ENCODE measurements around the gene LMO1. TPM values are rescaled to one million over a fixed set of nuclear protein-coding genes. Genes with fewer than 3 reads are reported as not detected.

LMO1 gene
- total RNA-seq, 2 experiments from 2014 or later = not detected

- Mint-ChIP-seq H3K36me3 (ENCODE audit: low read depth) (no peaks in the 10 kb centered on the region), H3K27ac (no peak overlapping the region), H3K9me3 (no peaks in the 10 kb centered on the region), H3K4me3 (no peak overlapping the region), H3K27me3 (no peaks in the 10 kb centered on the region), H3K4me1 (ENCODE audit: low read depth) (no peaks in the 10 kb centered on the region)
- ChIA-PET CTCF (no interaction called here), POLR2A (no interaction called here)
- DNase-seq (no peak), ATAC-seq (ENCODE audit: poor library complexity) (no peak)
- no peaks in the 10 kb centered on the region for H3K4me1 ChIP-seq (ENCODE audit: insufficient read depth, low read length)
- no peaks in the 10 kb centered on the region for H3K36me3 ChIP-seq (ENCODE audit: insufficient read depth, low read length)
- no peaks in the 10 kb centered on the region for H3K9me3 ChIP-seq (ENCODE audit: control insufficient read depth in 1 of 2, insufficient read depth in 1 of 2, low read length in 2 of 2)
- H3K4me3 ChIP-seq (ENCODE audit: low read length) = no peak overlapping the region
- intact Hi-C loops (cut with DNase I, micrococcal nuclease) = no loop called here
- no peak overlapping the region for H3K27ac ChIP-seq (ENCODE audit: low read depth in 1 of 2, low read length in 2 of 2)
- no peak for TF ChIP-seq CTCF (IDR thresholded peaks at IDR 0.05)
- no peaks in the 10 kb centered on the region for H3K27me3 ChIP-seq (ENCODE audit: control insufficient read depth in 1 of 2, insufficient read depth in 2 of 2, low read length in 2 of 2)
These were observed 30.6 kb downstream of the LMO1 start for GRCh38 chr11:8232849-8233606.

- H3K9me3 ChIP-seq (ENCODE audit: control insufficient read depth in 1 of 2, insufficient read depth in 1 of 2, low read length in 2 of 2) = no peaks in the 10 kb centered on the region
- no peak overlapping the region for H3K27ac ChIP-seq (ENCODE audit: low read depth in 1 of 2, low read length in 2 of 2)
- POLR2A ChIA-PET = no interaction called here
- no peak overlapping the region for H3K4me3 ChIP-seq (ENCODE audit: low read length)
- no peaks in the 10 kb centered on the region for H3K36me3 ChIP-seq (ENCODE audit: insufficient read depth, low read length)
- H3K27me3 ChIP-seq (ENCODE audit: control insufficient read depth in 1 of 2, insufficient read depth in 2 of 2, low read length in 2 of 2) = no peaks in the 10 kb centered on the region
- no peaks in the 10 kb centered on the region for H3K27me3 Mint-ChIP-seq
- no peaks in the 10 kb centered on the region for H3K4me1 Mint-ChIP-seq (ENCODE audit: low read depth)
- intact Hi-C loops (cut with DNase I, micrococcal nuclease) = no loop called here
- H3K27ac Mint-ChIP-seq = no peak overlapping the region
- no peak overlapping the region for H3K4me3 Mint-ChIP-seq
- no peak for ATAC-seq (ENCODE audit: poor library complexity)
- CTCF ChIA-PET = no interaction called here
- H3K9me3 Mint-ChIP-seq = no peaks in the 10 kb centered on the region
- no peak for DNase-seq
- no peaks in the 10 kb centered on the region for H3K36me3 Mint-ChIP-seq (ENCODE audit: low read depth)
- H3K4me1 ChIP-seq (ENCODE audit: insufficient read depth, low read length) = no peaks in the 10 kb centered on the region
- TF ChIP-seq CTCF (IDR thresholded peaks at IDR 0.05) = no peak
These were observed 31.3 kb downstream of the LMO1 start for GRCh38 chr11:8232414-8232813.

- Mint-ChIP-seq H3K27me3 (no peaks in the 10 kb centered on the region), H3K9me3 (no peaks in the 10 kb centered on the region), H3K4me3 (no peak overlapping the region), H3K27ac (no peak overlapping the region), H3K36me3 (ENCODE audit: low read depth) (no peaks in the 10 kb centered on the region), H3K4me1 (ENCODE audit: low read depth) (no peaks in the 10 kb centered on the region)
- intact Hi-C loops (cut with DNase I, micrococcal nuclease) = no loop called here
- ChIA-PET CTCF (no interaction called here), POLR2A (no interaction called here)
- H3K27ac ChIP-seq (ENCODE audit: low read depth in 1 of 2, low read length in 2 of 2) = no peak overlapping the region
- no peaks in the 10 kb centered on the region for H3K36me3 ChIP-seq (ENCODE audit: insufficient read depth, low read length)
- DNase-seq = no peak
- H3K4me3 ChIP-seq (ENCODE audit: low read length) = no peak overlapping the region
- H3K27me3 ChIP-seq (ENCODE audit: control insufficient read depth in 1 of 2, insufficient read depth in 2 of 2, low read length in 2 of 2) = no peaks in the 10 kb centered on the region
- H3K4me1 ChIP-seq (ENCODE audit: insufficient read depth, low read length) = no peaks in the 10 kb centered on the region
- H3K9me3 ChIP-seq (ENCODE audit: control insufficient read depth in 1 of 2, insufficient read depth in 1 of 2, low read length in 2 of 2) = no peaks in the 10 kb centered on the region
- TF ChIP-seq CTCF (IDR thresholded peaks at IDR 0.05) = no peak
- no peak for ATAC-seq (ENCODE audit: poor library complexity)
These were observed 31.7 kb downstream of the LMO1 start for GRCh38 chr11:8231979-8232378.
